MM.1S (cell line): ENCODE measurements around the gene PLA2G6.

ENCODE experiments used
- CTCF ChIP-seq: fragments of 300-600 bp; sonication (generic); IDR thresholded peaks from 2 replicates; pipeline ENCODE4 v1.5.1; 2016; ENCODE audit warnings: antibody characterized with exemption, low read length, mixed read lengths
- EZH2 ChIP-seq: fragments of 300-600 bp; sonication (generic); optimal IDR thresholded peaks from 2 replicates; pipeline ENCODE3; 2017; ENCODE audit warnings: low read depth, mild to moderate bottlenecking, antibody characterized with exemption, low read length, mixed read lengths

GRCh38 chr22:38111925-38112355 lies 69.7 kb downstream of the PLA2G6 start:
- TF ChIP-seq CTCF, result no peak
- TF ChIP-seq EZH2, result no peak
